H1 (cell line): ENCODE data around the gene POLL. TPM values are rescaled to one million over a fixed set of nuclear protein-coding genes. Genes with fewer than 3 reads are reported as not detected.

Experiments used
- CTCF ChIA-PET: fragments of 300-600 bp; sonication (Branson Sonifier 250); formaldehyde crosslinking; loops from one replicate; lab custom pipeline; 2021; ENCODE audit not compliant: partially characterized antibody; lab: Charles Lee
- POLR2A ChIA-PET: fragments of 300-600 bp; sonication (Branson Sonifier 250); formaldehyde crosslinking; loops from one replicate; lab custom pipeline; 2021; ENCODE audit warnings: inconsistent platforms; ENCODE audit not compliant: partially characterized antibody; lab: Charles Lee
- DNase-seq, 2 experiments: peaks; one replicate each; pipeline versions ENCODE4 v3.0.0 to v3.0.0-alpha.2; 2010 to 2022; ENCODE audit warnings: low spot score in 2 of 2, low read depth in 1 of 2, mixed read lengths in 1 of 2
- FAIRE-seq: peaks from 2 replicates; lab custom pipeline; 2011; peaks lifted over from hg19 to GRCh38; lab: Jason Lieb, UNC
- H2AFZ ChIP-seq: 2 replicates; pipeline ENCODE4 v1.8.1; 2012; ENCODE audit warnings: low read length, inconsistent platforms
- H2AK5ac ChIP-seq: 2 replicates; pipeline ENCODE4 v1.6.1; 2013; ENCODE audit warnings: low read depth, low read length
- H2BK120ac ChIP-seq: replicated peaks from 2 replicates; pipeline ENCODE3; 2013; ENCODE audit warnings: low read depth, low read length, inconsistent platforms
- H2BK12ac ChIP-seq: 2 replicates; pipeline ENCODE4 v1.6.1; 2013; ENCODE audit warnings: low read depth, low read length
- H2BK15ac ChIP-seq: 2 replicates; pipeline ENCODE4 v1.6.1; 2013; ENCODE audit warnings: low read length
- H2BK20ac ChIP-seq: 2 replicates; pipeline ENCODE4 v1.6.1; 2013; ENCODE audit warnings: low read length
- H2BK5ac ChIP-seq: 2 replicates; pipeline ENCODE4 v1.6.1; 2013; ENCODE audit warnings: low read depth, low read length
- H3K14ac ChIP-seq: 2 replicates; pipeline ENCODE4 v1.6.1; 2013; ENCODE audit warnings: inconsistent platforms; ENCODE audit not compliant: insufficient read length
- H3K18ac ChIP-seq: 2 replicates; pipeline ENCODE4 v1.6.1; 2013; ENCODE audit warnings: low read length; ENCODE audit errors: extremely low read depth
- H3K23ac ChIP-seq: 2 replicates; pipeline ENCODE4 v1.6.1; 2013; ENCODE audit warnings: inconsistent platforms; ENCODE audit not compliant: insufficient read length
- H3K23me2 ChIP-seq: 2 replicates; pipeline ENCODE4 v1.6.1; 2013; ENCODE audit warnings: low read depth, low read length
- H3K27ac ChIP-seq: 2 replicates; pipeline ENCODE4 v1.6.1; 2011; ENCODE audit warnings: low read depth, low read length, inconsistent platforms
- H3K27me3 ChIP-seq, 4 experiments: replicated peaks in 1 of 4; 1 replicate in 1 of 4; 2 replicates in 3 of 4; pipeline versions ENCODE4 v1.6.1 to v1.8.1; 2011 to 2013; ENCODE audit warnings: low read length in 3 of 4, mild to moderate bottlenecking in 3 of 4, inconsistent platforms in 2 of 4, mixed read lengths in 2 of 4, moderate library complexity in 1 of 4; ENCODE audit not compliant: control insufficient read depth in 3 of 4, insufficient read depth in 3 of 4; ENCODE audit errors: extremely low read depth in 1 of 4
- H3K36me3 ChIP-seq, 4 experiments: 2 replicates each; pipeline versions ENCODE4 v1.6.1 to v1.8.1; 2011 to 2013; ENCODE audit warnings: mild to moderate bottlenecking in 4 of 4, low read length in 3 of 4, moderate library complexity in 2 of 4, control low read depth in 1 of 4, inconsistent platforms in 1 of 4; ENCODE audit not compliant: insufficient read depth in 4 of 4, control insufficient read depth in 2 of 4
- H3K4ac ChIP-seq: replicated peaks from 2 replicates; pipeline ENCODE3; 2013; ENCODE audit warnings: low read length, low read depth, mixed read lengths, inconsistent platforms; ENCODE audit not compliant: insufficient read length
- H3K4me1 ChIP-seq, 4 experiments: replicated peaks in 1 of 4; 1 replicate in 1 of 4; 2 replicates in 3 of 4; pipeline versions ENCODE4 v1.6.1 to v1.8.1; 2011 to 2013; ENCODE audit warnings: low read length in 3 of 4, inconsistent platforms in 2 of 4, mixed read lengths in 1 of 4; ENCODE audit not compliant: insufficient read depth in 4 of 4, control insufficient read depth in 3 of 4
- H3K4me2 ChIP-seq, 2 experiments: 2 replicates each; pipeline versions ENCODE4 v1.6.1 to v1.8.1; 2011 to 2013; ENCODE audit warnings: low read depth in 2 of 2, low read length in 2 of 2, control low read depth in 1 of 2, inconsistent platforms in 1 of 2, mild to moderate bottlenecking in 1 of 2; ENCODE audit not compliant: insufficient read depth in 1 of 2
- H3K4me3 ChIP-seq, 4 experiments: fragments of 200-600, 300-600 bp in 1 of 4; sonication (generic), shearing (Covaris generic), sonication (Bioruptor Twin) in 1 of 4; 2 replicates each; pipeline versions ENCODE4 v1.5.1 to v1.8.1; 2011 to 2016; ENCODE audit warnings: low read length in 4 of 4, low read depth in 3 of 4, control low read depth in 2 of 4, inconsistent platforms in 2 of 4, mild to moderate bottlenecking in 2 of 4, mixed read lengths in 1 of 4, moderate library complexity in 1 of 4; ENCODE audit not compliant: insufficient read depth in 2 of 4; ENCODE audit errors: extremely low read depth in 1 of 4
- H3K56ac ChIP-seq: replicated peaks from 2 replicates; pipeline ENCODE3; 2013; ENCODE audit warnings: low read depth, mild to moderate bottlenecking, mixed read lengths, low read length, inconsistent platforms; ENCODE audit not compliant: insufficient read length
- H3K79me1 ChIP-seq: 2 replicates; pipeline ENCODE4 v1.6.1; 2013; ENCODE audit warnings: low read depth, low read length, control low read depth
- H3K79me2 ChIP-seq, 2 experiments: 2 replicates each; pipeline versions ENCODE4 v1.6.1 to v1.8.1; 2012 to 2013; ENCODE audit warnings: low read length in 2 of 2, mild to moderate bottlenecking in 2 of 2, inconsistent platforms in 1 of 2; ENCODE audit not compliant: insufficient read depth in 2 of 2, control insufficient read depth in 1 of 2
- H3K9ac ChIP-seq, 4 experiments: replicated peaks in 1 of 4; 1 replicate in 1 of 4; 2 replicates in 3 of 4; pipeline versions ENCODE4 v1.6.1 to v1.8.1; 2011 to 2013; ENCODE audit warnings: low read depth in 3 of 4, low read length in 3 of 4, control low read depth in 2 of 4, mild to moderate bottlenecking in 2 of 4, moderate library complexity in 2 of 4, inconsistent platforms in 1 of 4; ENCODE audit errors: extremely low read depth in 1 of 4
- H3K9me3 ChIP-seq, 2 experiments: 2 replicates each; pipeline versions ENCODE4 v1.6.1 to v1.8.1; 2012 to 2013; ENCODE audit warnings: mild to moderate bottlenecking in 2 of 2, moderate library complexity in 2 of 2, control low read depth in 1 of 2, inconsistent platforms in 1 of 2, low read depth in 1 of 2, low read length in 1 of 2, mixed read lengths in 1 of 2; ENCODE audit not compliant: insufficient read depth in 2 of 2
- H4K20me1 ChIP-seq, 2 experiments: replicated peaks in 1 of 2; 2 replicates each; pipeline versions ENCODE3 to v1.8.1; 2011 to 2013; ENCODE audit warnings: inconsistent platforms in 2 of 2, low read length in 2 of 2, mild to moderate bottlenecking in 1 of 2; ENCODE audit not compliant: insufficient read depth in 2 of 2, control insufficient read depth in 1 of 2
- H4K5ac ChIP-seq: 2 replicates; pipeline ENCODE4 v1.6.1; 2013; ENCODE audit warnings: low read length, low read depth, mixed read lengths, inconsistent platforms; ENCODE audit not compliant: insufficient read length
- H4K8ac ChIP-seq: 2 replicates; pipeline ENCODE4 v1.8.0; 2013; ENCODE audit warnings: mild to moderate bottlenecking, moderate library complexity, low read length, inconsistent platforms; ENCODE audit not compliant: insufficient read depth; ENCODE audit errors: extremely low read depth
- H4K91ac ChIP-seq: replicated peaks from 2 replicates; pipeline ENCODE3; 2013; ENCODE audit warnings: low read length, mixed read lengths, inconsistent platforms; ENCODE audit not compliant: insufficient read length
- BCL11A ChIP-seq, 2 experiments: IDR thresholded peaks; one replicate each; pipeline ENCODE4 v1.6.1; 2011; ENCODE audit warnings: low read depth in 2 of 2, low read length in 2 of 2, mild to moderate bottlenecking in 2 of 2
- CHD1 ChIP-seq: IDR thresholded peaks from 2 replicates; pipeline ENCODE4 v1.6.1; 2012; ENCODE audit warnings: low read depth, low read length, improper control_type of control experiment
- JUN ChIP-seq: IDR thresholded peaks from 2 replicates; pipeline ENCODE4 v1.6.1; 2011; ENCODE audit warnings: low read depth, mild to moderate bottlenecking, improper control_type of control experiment, low read length
- RXRA ChIP-seq: IDR thresholded peaks from 2 replicates; pipeline ENCODE4 v1.6.1; 2011; ENCODE audit warnings: low read depth, mild to moderate bottlenecking, low read length, moderate library complexity; ENCODE audit not compliant: insufficient read depth
- WGBS, 2 experiments: shearing (Covaris generic) in 1 of 2; methylation state at CpG; one replicate each; pipeline versions ENCODE4 v1.1.6 to v1.1.7; 2013 to 2015; ENCODE audit warnings: low lambda C conversion rate in 2 of 2, mixed read lengths in 2 of 2, inconsistent platforms in 1 of 2, low coverage in 1 of 2, missing lambda C conversion rate in 1 of 2; ENCODE audit not compliant: insufficient replicate concordance in 2 of 2, insufficient coverage in 1 of 2, insufficient read length in 1 of 2; ENCODE audit errors: extremely low coverage in 1 of 2, missing lambda C conversion rate in 1 of 2; 5-methylcytosine and 5-hydroxymethylcytosine counted together
- polyA plus RNA-seq, 7 experiments: library from polyadenylated mRNA; depleted of rRNA in 3 of 7; stranded (reverse) in 5 of 7; unstranded in 2 of 7; fragments of >200 nt in 5 of 7; fragments of 200-250 nt in 2 of 7; gene quantifications; 1 replicate in 5 of 7; 2 replicates in 1 of 7; 4 replicates in 1 of 7; pipeline versions ENCODE4 v1.2.1 to v1.2.3, GENCODE V29; 2011 to 2013; ENCODE audit warnings: missing spikeins in 2 of 7, mixed read lengths in 2 of 7
- total RNA-seq: library from RNA; stranded (reverse); fragmentation: NEBNext Ultra II Directional; extraction: Animal tissue kit (Norgen Biotek cat#: 25700); gene quantifications from 2 replicates; pipeline ENCODE4 v1.2.1, GENCODE V29; 2021
- TF ChIP-seq, protein P1 (sequence below), 3 experiments: IDR thresholded peaks; 1 replicate in 2 of 3; 2 replicates in 1 of 3; pipeline versions ENCODE4 v1.5.1 to v1.6.1; 2011; ENCODE audit warnings: low read length in 3 of 3, mild to moderate bottlenecking in 3 of 3, inconsistent platforms in 2 of 3, low read depth in 1 of 3, moderate library complexity in 1 of 3; ENCODE audit not compliant: insufficient read depth in 1 of 3; ENCODE audit errors: control extremely low read depth in 1 of 3

The POLL gene
- total and polyA plus RNA-seq, 2 of the 8 experiments (the other 6 are each of a cell fraction or from before 2014, with no cell fraction given): 26.1 to 45.9 TPM

DNA sequence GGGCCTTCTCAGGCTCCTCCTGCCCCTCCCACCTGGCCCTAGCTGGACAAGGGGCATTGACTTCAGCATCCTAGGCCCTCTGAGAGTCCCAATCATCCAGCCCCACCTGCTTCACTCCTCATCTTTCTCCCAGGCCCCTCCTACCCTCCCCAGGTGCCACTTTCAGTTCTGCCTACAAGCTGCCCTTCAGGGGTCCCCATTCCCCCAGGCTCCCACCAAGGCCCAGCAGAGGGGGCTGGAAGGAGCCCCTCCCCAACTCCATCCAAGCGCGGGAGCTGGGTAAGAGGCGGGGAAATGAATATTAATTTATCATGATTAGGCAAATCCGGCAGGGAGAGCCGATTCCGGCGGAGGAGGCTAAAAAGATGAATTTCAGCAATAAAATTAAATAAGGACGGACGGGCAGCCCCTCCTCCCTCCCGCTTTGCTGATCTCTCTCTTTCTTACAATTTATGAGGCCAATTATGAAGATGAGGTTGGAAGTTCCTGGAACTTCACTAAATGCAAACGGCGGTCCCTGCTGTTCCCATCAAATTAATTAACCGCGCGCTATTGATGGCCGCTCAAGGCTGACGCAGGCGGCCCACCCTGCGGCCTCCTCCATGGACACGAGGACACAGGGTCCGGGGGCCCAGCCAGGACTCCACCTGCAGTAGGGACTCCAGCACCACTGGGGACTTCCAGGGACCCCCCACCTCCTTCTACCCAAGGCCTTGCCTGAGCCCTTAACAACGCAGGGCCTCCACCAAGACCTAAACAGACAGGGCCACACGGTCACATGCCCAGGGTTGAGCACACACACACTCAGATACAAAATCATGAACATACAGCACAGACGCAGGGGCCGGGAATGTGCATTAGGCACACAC is 13.9 kb downstream of the POLL start:
- WGBS, 2 experiments: 95% methylated on average over 25 of the region's 25 CpGs; no CpG with 5 or more reads in 1 of the 2 experiments
- DNase-seq: no peak

More for the DNA sequence above, 13.9 kb downstream of the POLL start:
- H3K79me1 ChIP-seq: no peaks in the 10 kb centered on the region
- CTCF ChIA-PET: interaction anchor here (0.8 to 2.1 kb wide), 2 partner anchors 133 to 360 kb away, joined by 3 to 14 read pairs; no protein-coding TSS in a partner anchor
- POLR2A ChIA-PET: interaction anchor here (1.9 to 6.5 kb wide), 3 partner anchors 9 to 13 kb away, joined by 9 to 42 read pairs (median 9); partner anchors contain the start of genes DPCD and POLL
- no peak overlapping the region for H4K91ac ChIP-seq
- H2BK15ac ChIP-seq: no peak overlapping the region; the same call in 1 of the 2 replicates
- peaks cover 6 to 9% of the 10 kb centered on the region in 2 experiments; a peak in 2 of 4 replicates for H3K9me3 ChIP-seq
- FAIRE-seq: no peak
- no peak overlapping the region for H4K5ac ChIP-seq
- H3K56ac ChIP-seq: no peak overlapping the region
- H2BK20ac ChIP-seq: no peak overlapping the region
- no peak overlapping the region for H3K4ac ChIP-seq
- H4K8ac ChIP-seq: no peak overlapping the region; the same call in 1 of the 2 replicates
- H3K36me3 ChIP-seq: peaks cover 1 to 6% (median 5%) of the 10 kb centered on the region in 4 experiments; a peak in 2 of 8 replicates
- H3K27me3 ChIP-seq: peaks cover 6 to 40% (median 28%) of the 10 kb centered on the region in 4 experiments
- peaks cover 14% of the 10 kb centered on the region for H3K23me2 ChIP-seq
- no peak overlapping the region for H3K4me3 ChIP-seq
- no peak overlapping the region for H3K27ac ChIP-seq
- no peaks in the 10 kb centered on the region for H3K79me2 ChIP-seq
- no peak overlapping the region for H3K14ac ChIP-seq
- no peak overlapping the region for H3K9ac ChIP-seq
- no peak overlapping the region for H2AK5ac ChIP-seq
- no peak overlapping the region; the same call in 1 of the 2 replicates for H3K18ac ChIP-seq
- H4K20me1 ChIP-seq: peaks cover 0 to 6% of the 10 kb centered on the region in 2 experiments
- peaks cover 0 to 14% (median 7%) of the 10 kb centered on the region in 4 experiments; a peak in 5 of 7 replicates for H3K4me1 ChIP-seq
- H2AFZ ChIP-seq: no peak overlapping the region
- no peak overlapping the region; the same call in 1 of the 2 replicates for H2BK5ac ChIP-seq
- no peak overlapping the region for H3K4me2 ChIP-seq
- H2BK120ac ChIP-seq: no peak overlapping the region
- H3K23ac ChIP-seq: no peak overlapping the region
- H2BK12ac ChIP-seq: no peak overlapping the region
- TF ChIP-seq RXRA (no peak), JUN (no peak), BCL11A (IDR thresholded peaks at IDR 0.05; ENCODE audit: low read depth in 2 of 2, low read length in 2 of 2) (no peak), CHD1 (no peak)
- TF ChIP-seq, protein P1, sequence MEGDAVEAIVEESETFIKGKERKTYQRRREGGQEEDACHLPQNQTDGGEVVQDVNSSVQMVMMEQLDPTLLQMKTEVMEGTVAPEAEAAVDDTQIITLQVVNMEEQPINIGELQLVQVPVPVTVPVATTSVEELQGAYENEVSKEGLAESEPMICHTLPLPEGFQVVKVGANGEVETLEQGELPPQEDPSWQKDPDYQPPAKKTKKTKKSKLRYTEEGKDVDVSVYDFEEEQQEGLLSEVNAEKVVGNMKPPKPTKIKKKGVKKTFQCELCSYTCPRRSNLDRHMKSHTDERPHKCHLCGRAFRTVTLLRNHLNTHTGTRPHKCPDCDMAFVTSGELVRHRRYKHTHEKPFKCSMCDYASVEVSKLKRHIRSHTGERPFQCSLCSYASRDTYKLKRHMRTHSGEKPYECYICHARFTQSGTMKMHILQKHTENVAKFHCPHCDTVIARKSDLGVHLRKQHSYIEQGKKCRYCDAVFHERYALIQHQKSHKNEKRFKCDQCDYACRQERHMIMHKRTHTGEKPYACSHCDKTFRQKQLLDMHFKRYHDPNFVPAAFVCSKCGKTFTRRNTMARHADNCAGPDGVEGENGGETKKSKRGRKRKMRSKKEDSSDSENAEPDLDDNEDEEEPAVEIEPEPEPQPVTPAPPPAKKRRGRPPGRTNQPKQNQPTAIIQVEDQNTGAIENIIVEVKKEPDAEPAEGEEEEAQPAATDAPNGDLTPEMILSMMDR (IDR thresholded peaks at IDR 0.05; ENCODE audit: control extremely low read depth in 1 of 3, insufficient read depth in 1 of 3, low read depth in 1 of 3, low read length in 3 of 3): no peak
- TF ChIP-seq, all 59 proteins: peak for 0
